Hepatocyte (in vitro differentiated cells): ENCODE results near the gene MED17. TPM values are rescaled to one million over a fixed set of nuclear protein-coding genes. Genes with fewer than 3 reads are reported as not detected.

Source experiments
- DNase-seq: peaks from one replicate; pipeline ENCODE4 v3.0.0-alpha.2; 2016; ENCODE audit warnings: low spot score
- H2AFZ ChIP-seq: fragments of 200-600 bp; sonication (generic); 2 replicates; pipeline ENCODE4 v1.6.0; 2016; ENCODE audit warnings: antibody characterized with exemption, mild to moderate bottlenecking
- H3K27ac ChIP-seq: fragments of 200-600 bp; sonication (generic); 2 replicates; pipeline ENCODE4 v1.5.1; 2016; ENCODE audit warnings: mild to moderate bottlenecking
- H3K27me3 ChIP-seq: fragments of 200-600 bp; sonication (generic); 2 replicates; pipeline ENCODE4 v1.6.1; 2016
- H3K36me3 ChIP-seq: fragments of 200-600 bp; sonication (generic); replicated peaks from 2 replicates; pipeline ENCODE4 v1.5.1; 2016; ENCODE audit warnings: low read depth; ENCODE audit not compliant: insufficient read depth
- H3K4me1 ChIP-seq: fragments of 200-600 bp; sonication (generic); 2 replicates; pipeline ENCODE4 v1.5.1; 2016; ENCODE audit warnings: mild to moderate bottlenecking, moderate library complexity; ENCODE audit not compliant: insufficient read depth
- H3K4me2 ChIP-seq: fragments of 200-600 bp; sonication (generic); 2 replicates; pipeline ENCODE4 v1.6.0; 2016
- H3K4me3 ChIP-seq: fragments of 200-600 bp; sonication (generic); 2 replicates; pipeline ENCODE4 v1.5.1; 2016; ENCODE audit warnings: mild to moderate bottlenecking
- H3K79me2 ChIP-seq: fragments of 200-600 bp; sonication (generic); 2 replicates; pipeline ENCODE4 v1.6.0; 2017; ENCODE audit warnings: mild to moderate bottlenecking
- H3K9me2 ChIP-seq: fragments of 200-600 bp; sonication (generic); replicated peaks from 2 replicates; pipeline ENCODE4 v1.6.0; 2017; ENCODE audit warnings: mild to moderate bottlenecking; ENCODE audit not compliant: insufficient read depth
- H3K9me3 ChIP-seq: fragments of 200-600 bp; sonication (generic); 2 replicates; pipeline ENCODE4 v1.5.1; 2016; ENCODE audit warnings: low read depth, mild to moderate bottlenecking
- H4K20me1 ChIP-seq: fragments of 200-600 bp; sonication (generic); 2 replicates; pipeline ENCODE4 v1.6.0; 2016; ENCODE audit warnings: mild to moderate bottlenecking; ENCODE audit not compliant: insufficient read depth, poor library complexity, severe bottlenecking
- CTCF ChIP-seq: fragments of 200-600 bp; sonication (generic); IDR thresholded peaks from 2 replicates; pipeline ENCODE4 v1.5.1; 2016; ENCODE audit warnings: antibody characterized with exemption, mild to moderate bottlenecking; ENCODE audit not compliant: poor library complexity
- EZH2 ChIP-seq: fragments of 200-600 bp; sonication (generic); IDR thresholded peaks from 2 replicates; pipeline ENCODE4 v1.6.1; 2016; ENCODE audit warnings: antibody characterized with exemption, mild to moderate bottlenecking, borderline replicate concordance
- EZH2phosphoT487 ChIP-seq: fragments of 200-600 bp; sonication (generic); IDR thresholded peaks from one replicate; pipeline ENCODE4 v1.6.1; 2018; ENCODE audit warnings: antibody characterized with exemption, mild to moderate bottlenecking, low read depth, moderate library complexity; ENCODE audit not compliant: unreplicated experiment, severe bottlenecking
- WGBS: methylation state at CpG from one replicate; pipeline ENCODE4 v1.1.6; 2016; ENCODE audit warnings: low lambda C conversion rate; ENCODE audit errors: missing lambda C conversion rate; 5-methylcytosine and 5-hydroxymethylcytosine counted together
- polyA plus RNA-seq: library from polyadenylated mRNA; unstranded; fragments of >200 nt; fragmentation: Nextera tagmentation; extraction: Ambion mirVana; gene quantifications from 2 replicates; pipeline ENCODE4 v1.2.1, GENCODE V29; 2016
- total RNA-seq: library from RNA; depleted of rRNA; stranded (reverse); fragments of >200 nt; gene quantifications from 2 replicates; pipeline ENCODE4 v1.2.3, GENCODE V29; 2014

Gene MED17
- total and polyA plus RNA-seq, 2 experiments from 2014 or later = 18.3 to 33.7 TPM

- Histone ChIP-seq H3K9me2 (no peaks in the 10 kb centered on the region), H3K27me3 (no peaks in the 10 kb centered on the region), H3K79me2 (no peaks in the 10 kb centered on the region), H3K4me2 (no peak overlapping the region), H4K20me1 (no peaks in the 10 kb centered on the region), H3K36me3 (no peaks in the 10 kb centered on the region), H3K27ac (no peak overlapping the region), H2AFZ (no peak overlapping the region), H3K4me3 (no peak overlapping the region), H3K4me1 (peaks cover 9% of the 10 kb centered on the region), H3K9me3 (no peaks in the 10 kb centered on the region)
- DNase-seq = no peak
- TF ChIP-seq EZH2phosphoT487 (no peak), CTCF (no peak), EZH2 (no peak)
- 76% methylated on average over 3 of the region's 3 CpGs for WGBS
Observed at GRCh38 chr11:93829598-93829997, 45.5 kb downstream of the MED17 start.

GRCh38 chr11:93831343-93832127 lies 47.5 kb downstream of the MED17 start:
- Histone ChIP-seq H4K20me1 (no peaks in the 10 kb centered on the region), H3K9me2 (no peaks in the 10 kb centered on the region), H3K4me3 (no peak overlapping the region), H3K4me2 (no peak overlapping the region), H3K27ac (no peak overlapping the region), H3K27me3 (no peaks in the 10 kb centered on the region), H3K9me3 (no peaks in the 10 kb centered on the region), H3K36me3 (no peaks in the 10 kb centered on the region), H3K79me2 (no peaks in the 10 kb centered on the region), H3K4me1 (peaks cover 9% of the 10 kb centered on the region), H2AFZ (no peak overlapping the region)
- TF ChIP-seq EZH2 = no peak
- no peak for TF ChIP-seq CTCF
- no peak for TF ChIP-seq EZH2phosphoT487
- DNase-seq = no peak
- 49% methylated on average over 3 of the region's 3 CpGs for WGBS

GRCh38 chr11:93832780-93833179 lies 48.7 kb downstream of the MED17 start:
- H2AFZ ChIP-seq = no peak overlapping the region
- peaks cover 9% of the 10 kb centered on the region for H3K4me1 ChIP-seq
- no peaks in the 10 kb centered on the region for H3K9me3 ChIP-seq
- H3K36me3 ChIP-seq = no peaks in the 10 kb centered on the region
- WGBS = 91% methylated on average over 1 of the region's 1 CpG
- no peak overlapping the region for H3K27ac ChIP-seq
- H3K79me2 ChIP-seq = no peaks in the 10 kb centered on the region
- H3K4me2 ChIP-seq = no peak overlapping the region
- no peaks in the 10 kb centered on the region for H3K9me2 ChIP-seq
- H4K20me1 ChIP-seq = no peaks in the 10 kb centered on the region
- H3K27me3 ChIP-seq = no peaks in the 10 kb centered on the region
- TF ChIP-seq CTCF = no peak
- no peak for TF ChIP-seq EZH2
- TF ChIP-seq EZH2phosphoT487 = no peak
- DNase-seq = no peak
- H3K4me3 ChIP-seq = no peak overlapping the region
